EH (cell line): ENCODE measurements around the gene GPC4.
"Not testable (repeated sequence)": the region's sequence is repeated elsewhere in the genome, so short reads cannot be mapped to it uniquely, and the experiment has no call there.

ENCODE experiments used
- DNase-seq: peaks from one replicate; pipeline ENCODE4 v3.0.0-alpha.2; 2015; ENCODE audit warnings: low read depth

Gene GPC4

DNA sequence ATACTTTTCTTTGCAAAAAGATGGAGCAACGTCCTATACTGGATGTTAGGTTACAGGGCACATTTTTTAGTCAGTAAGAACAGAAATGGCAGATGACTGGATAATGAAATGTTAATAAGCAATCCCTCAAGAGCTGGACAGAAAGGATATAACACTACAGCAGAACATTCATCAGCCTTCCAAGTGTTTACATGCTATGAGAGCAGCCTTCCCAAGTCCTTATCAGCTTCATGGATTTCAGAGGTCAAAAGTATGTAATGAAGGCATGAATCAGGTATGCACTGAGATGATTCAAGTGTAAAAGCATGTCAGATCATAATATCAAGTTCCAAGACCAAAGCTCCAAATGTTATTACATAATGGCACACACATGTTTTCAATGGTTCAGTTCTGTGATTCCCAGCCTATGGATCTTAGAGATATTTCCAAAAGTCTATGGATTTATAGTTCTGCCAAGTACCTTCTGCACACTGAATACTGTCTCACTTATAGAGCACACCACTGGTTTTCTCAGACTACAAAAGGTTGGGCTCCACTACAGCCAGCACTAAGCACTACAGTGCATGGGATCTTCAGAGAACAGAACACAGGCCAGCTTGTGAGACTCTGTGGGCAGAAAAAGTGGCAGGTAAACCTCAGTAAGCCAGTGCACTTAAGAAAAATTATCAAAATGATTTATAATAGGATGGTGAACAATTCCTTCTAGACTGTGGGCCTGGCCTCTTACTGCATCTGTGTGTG lies 49.2 kb downstream of the GPC4 start:
- no peak for DNase-seq

DNA sequence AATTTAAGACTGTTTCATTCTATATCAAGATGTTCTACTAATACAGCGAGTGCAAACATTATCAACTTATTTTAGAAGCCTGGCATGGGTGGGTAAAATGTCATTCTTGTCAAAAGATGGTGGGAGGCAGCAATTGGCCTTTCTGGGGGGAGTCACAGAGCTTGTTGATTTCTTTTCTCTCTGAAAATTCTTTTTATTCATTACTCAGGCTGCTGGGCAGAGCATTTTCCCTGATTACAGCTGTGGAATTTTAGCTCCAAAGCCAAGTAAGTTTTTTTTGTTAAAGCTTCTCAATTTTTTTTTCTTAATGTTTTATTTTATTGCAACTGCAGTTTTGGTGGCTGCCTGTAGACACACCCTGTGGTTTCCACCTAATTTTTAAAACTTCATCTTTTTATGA lies 50.4 kb downstream of the GPC4 start:
- no peak for DNase-seq

DNA sequence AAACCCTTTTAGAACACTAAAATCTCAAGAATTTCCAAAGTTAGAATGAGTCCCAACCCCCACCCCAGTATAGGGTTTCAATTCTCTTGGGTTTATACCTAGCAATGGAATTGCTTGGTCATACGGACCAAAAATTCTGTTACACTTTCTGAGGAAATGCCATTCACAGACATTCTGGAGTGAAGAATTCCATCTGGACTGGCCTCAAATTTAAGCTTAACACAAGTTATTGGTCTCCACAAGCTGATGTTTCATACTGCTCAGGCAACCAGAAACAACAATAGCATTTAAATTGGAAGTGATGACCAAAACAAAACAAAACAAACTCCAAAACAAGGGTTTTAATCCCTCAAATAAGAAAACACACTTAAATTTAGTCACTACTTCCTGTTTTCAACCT lies 51.1 kb downstream of the GPC4 start:
- DNase-seq: no peak

DNA sequence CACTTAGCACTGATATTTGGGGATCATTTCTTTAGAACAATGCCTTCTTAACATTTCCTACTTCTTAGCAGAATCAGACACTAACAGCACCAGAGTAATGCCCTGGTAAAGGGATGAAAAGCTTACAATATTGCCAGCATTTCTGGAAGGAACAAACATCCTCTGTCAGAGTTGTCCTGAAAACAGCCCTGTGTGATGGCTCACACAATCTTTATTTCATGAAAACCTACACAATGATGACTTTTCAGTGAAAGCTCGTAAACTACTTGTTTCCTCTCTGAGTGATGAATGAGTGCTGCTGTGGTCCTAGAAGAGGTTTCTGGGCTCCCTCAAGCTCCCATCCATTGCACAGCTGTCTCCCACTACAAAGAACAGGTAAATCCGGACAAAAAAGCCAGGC lies 52.8 kb downstream of the GPC4 start:
- DNase-seq: no peak

DNA sequence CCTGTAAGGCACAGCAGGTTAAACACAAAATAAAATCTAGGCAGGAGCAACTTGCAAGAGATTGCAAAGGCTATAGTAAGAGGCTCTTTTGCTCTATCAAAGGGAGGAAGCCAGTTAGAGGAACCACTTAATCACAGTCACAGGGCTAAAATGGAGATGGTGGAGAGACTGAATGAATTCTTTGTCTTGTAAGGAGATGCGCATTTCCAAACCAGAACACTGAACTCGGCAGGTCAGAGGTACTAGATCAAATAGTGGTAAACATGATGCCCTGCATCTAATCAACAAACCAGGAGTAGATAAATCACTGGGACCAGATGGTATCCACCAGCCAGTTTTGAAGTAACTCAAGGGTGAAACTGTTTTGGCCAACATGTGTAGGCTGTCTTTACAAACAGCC lies 55.8 kb downstream of the GPC4 start:
- no peak for DNase-seq

DNA sequence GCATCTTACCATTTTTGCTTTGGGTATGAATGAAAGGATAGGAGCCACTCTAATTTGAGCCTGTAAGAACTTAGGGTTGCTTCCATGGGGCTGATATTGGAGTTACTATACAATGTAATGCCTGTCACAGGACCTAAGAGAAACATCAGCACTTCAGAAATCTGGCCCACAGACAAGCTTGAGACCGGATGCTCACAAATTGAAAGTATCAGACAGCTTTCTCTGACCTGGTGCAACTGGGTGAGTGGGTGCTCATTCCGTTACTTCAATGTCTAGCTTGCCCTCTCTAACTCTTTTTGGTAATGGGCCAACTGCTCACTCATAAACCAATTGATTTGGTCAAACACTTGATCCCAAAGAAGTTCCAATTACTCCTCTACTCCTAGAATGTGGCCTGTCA lies 62.1 kb downstream of the GPC4 start:
- no peak for DNase-seq

DNA sequence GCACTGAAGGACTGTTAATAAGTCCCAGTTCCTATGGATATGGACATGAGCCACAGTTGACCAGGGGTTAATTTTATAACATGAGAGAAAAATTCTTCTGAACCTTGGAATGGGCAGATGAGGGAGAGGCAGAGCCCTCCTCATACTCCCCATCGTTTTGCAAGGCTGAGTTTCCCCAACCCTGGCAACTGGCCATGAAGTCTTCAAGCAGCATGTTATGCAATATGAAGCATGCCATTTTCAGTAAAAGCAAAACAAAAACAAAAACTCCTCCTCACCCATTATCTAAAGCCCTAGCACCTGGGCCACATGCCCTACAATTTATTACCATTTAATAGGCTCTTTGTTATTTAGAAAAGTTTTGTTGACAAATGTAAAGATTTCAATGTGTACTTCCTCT lies 64.5 kb downstream of the GPC4 start:
- no peak for DNase-seq

DNA sequence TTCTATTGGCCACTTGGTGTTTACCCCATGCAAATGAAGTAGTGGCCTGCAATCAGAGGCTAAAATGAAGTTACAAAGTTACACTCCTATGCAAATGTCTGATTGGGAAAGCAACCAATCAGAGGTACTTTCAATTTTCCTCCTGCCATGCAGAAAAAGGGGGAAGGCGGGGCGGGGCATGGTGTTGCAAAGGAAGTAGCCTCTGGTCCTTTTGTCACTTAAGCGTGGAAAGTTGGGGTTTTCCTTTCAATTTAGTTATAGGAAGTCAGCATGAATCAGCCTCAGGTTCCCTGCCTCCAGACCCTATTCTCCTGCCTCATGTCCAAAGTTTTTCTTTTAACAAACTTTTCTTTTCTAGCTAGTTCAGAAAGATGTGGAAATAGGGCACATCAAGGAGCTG lies 69.3 kb downstream of the GPC4 start:
- no peak for DNase-seq

DNA sequence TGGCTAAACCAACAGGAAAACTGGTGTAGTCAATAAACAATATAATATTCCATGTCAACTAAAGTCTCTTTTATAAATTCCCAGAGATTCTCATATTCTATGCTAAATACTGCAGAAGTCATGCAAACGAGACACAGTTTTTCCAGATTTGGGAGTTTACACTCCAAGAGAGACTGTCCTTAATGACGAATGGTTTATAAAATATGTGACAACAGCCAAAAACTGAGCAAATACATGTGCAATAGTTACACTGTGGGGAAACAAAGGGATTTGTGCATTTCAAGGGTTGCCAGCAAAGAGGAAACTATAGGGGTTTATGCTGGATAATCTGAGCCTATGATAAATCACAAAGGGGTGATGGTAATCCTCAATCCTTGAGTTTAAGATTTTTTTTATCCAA lies 75.7 kb downstream of the GPC4 start:
- DNase-seq: no peak

DNA sequence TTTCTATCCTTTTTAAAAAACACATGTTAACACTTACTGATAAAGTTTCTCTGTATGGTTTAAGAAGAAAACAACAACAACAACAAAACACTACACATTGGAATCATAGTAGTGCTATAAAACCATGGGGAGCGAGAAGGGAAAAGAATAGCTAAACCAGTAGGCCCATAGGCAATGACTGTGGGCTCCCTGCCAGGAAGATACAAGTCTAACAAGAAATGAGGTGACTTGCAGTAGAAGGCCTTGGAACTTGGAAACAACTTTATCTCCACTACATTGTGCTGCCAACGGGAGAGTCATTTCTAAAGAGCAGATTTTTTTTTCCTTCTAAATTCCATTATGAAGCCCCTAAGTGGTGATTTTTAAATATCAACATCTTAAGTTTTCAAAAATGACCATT lies 78.0 kb downstream of the GPC4 start:
- DNase-seq: no peak

DNA sequence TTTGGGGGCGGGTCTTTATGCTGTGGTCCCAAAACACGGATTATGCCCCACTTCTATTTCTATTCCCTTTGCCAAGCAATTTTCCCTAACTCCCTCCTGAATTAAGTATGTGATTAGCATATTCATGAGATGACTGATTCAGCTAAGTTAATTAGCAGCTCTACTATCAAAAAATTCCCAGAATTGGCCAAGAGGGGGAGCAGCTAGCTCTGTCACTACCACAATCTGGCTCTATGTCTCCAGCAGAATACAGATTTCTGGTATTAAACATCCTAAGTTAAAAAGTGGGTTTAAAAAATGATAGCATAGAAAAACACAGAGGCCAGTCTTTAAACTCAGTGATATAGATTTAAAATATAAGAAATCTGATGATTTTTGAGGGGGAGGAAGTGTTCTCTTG lies 80.3 kb downstream of the GPC4 start:
- peak; percentile 14 for DNase-seq

DNA sequence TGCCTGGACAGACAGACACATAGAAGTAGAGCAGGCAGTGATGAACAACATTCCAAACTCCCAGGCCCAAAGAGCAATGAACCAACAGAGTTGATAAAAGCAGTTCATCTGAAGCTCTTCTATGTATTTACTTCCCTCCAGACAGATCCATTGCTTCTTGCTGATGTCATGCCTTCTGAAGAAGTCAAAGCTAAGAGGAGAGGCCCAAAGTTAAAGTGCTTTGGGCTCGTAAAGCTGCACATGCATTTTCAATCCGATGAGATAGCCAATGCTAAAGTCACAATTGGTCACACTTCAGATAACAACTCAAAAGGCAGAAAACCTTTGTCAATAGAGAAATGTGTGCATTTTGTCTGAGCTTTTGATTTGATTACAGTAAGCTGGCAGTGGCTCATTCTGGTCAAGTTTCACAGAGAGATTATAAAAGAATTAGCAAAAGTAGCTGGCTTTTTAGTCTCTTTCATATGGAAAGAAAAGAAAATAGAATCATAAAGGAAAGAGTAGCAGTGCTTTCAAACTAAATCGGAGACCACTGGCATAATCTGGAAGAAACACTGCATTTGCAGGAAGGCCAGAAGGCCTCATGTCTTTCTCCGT lies 82.0 kb downstream of the GPC4 start:
- DNase-seq: no peak

DNA sequence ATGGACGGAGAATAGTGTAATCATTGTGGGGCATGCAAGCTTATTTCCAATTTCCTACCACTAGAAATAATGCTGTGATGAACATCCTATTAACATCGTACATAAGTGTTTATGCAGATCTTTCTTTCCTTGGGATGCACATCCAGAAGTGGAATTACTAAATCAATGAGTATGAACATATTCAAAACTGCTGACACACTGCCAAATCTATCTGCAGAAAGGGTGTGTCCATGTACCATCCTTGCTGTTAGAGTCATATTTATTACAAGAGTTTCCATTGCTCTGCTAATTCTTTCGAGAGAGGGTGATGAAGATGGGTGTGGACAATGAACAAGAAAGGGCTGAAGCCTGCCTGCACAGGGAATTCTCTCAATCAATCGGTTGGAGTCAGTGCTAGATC lies 82.6 kb downstream of the GPC4 start:
- DNase-seq: no peak

DNA sequence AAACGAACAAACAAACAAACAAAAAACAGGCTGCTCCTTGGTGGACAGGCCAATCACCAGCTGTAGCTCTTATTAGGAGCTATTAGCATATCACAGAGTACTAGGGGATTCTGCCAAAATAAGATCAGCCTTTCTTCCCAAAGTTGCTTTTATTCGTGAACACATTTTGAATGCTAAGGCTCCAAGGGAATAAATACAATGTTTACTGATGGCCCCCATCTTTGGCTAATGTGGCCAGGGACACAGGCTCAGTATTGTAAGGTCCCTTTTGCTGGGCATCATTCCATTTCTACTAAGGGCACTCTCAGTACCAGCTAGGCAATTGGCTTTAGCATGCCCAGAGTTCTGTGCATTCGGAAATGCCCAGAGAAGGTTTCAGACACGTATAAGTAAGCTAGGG lies 84.3 kb downstream of the GPC4 start:
- no peak for DNase-seq

DNA sequence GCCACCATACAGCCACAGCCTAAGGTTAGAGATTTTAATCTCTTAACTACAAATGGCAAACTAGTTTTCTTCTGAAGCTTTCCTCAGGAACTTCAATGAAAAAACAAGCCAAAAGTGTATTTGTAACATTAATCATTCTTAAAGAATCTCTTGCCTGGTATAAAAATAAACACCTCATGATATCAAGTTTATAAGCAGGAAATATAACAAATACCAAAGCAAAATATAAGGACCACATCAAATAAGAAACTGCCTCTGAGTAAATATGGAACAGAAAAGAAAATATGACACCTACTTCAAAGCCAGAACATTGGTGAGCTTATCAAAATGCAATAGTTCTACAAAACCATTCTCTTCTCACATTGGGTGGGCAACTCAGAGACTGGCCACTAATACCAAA lies 89.9 kb downstream of the GPC4 start:
- DNase-seq: no peak

DNA sequence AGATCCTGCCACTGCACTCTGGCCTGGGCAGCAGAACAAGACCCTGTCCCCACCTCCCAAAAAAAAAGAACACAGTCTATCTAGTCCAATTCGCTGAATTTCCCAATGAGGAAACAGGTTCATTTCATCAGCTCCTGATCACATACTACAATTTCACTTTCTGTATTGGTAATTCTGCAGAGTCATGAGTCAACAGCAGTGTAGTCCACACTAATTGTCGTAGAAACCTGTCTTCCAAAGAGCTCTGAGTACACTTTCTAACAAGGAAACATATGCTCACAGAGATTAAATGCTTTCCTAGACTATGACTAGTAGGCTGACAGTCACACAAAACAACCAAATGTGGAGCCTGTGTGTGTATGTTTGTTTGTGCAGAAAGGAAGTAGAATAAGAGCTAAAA lies 91.9 kb downstream of the GPC4 start:
- DNase-seq: no peak

DNA sequence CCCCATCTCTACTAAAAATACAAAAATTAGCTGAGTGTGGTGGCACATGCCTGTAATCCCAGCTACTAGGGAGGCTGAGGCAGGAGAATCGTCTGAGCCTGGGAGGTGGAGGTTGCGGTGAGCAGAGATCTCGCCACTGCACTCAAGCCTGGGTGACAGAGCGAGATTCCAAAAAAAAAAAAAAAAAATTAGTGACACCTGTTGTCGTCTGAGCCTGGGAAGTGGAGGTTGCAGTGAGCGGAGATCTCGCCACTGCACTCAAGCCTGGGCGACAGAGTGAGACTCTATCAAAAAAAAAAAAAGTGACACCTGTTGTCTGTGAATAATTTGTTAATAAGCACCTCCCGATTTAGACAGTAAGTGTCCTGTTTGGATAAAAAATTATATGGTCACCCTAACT lies 93.0 kb downstream of the GPC4 start:
- not testable (repeated sequence) for DNase-seq

DNA sequence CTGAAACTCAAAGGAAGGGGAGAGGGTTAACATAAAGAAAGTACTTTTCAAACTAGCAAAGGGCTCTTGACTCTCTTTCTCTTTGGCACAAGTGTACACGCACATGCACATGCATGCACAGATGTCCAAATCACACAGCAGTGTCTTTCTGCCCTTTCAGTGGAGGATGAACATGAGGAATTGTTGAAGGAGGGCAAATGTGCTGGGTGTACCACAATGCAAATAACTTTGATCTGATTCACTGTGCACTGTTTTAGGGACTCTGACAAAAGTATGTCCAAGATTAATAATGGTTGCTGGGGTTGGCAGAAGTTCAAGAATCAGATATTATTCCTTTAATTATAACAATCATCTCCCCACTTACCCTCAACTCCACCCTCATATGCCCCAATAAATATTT lies 93.8 kb downstream of the GPC4 start:
- DNase-seq: no peak

DNA sequence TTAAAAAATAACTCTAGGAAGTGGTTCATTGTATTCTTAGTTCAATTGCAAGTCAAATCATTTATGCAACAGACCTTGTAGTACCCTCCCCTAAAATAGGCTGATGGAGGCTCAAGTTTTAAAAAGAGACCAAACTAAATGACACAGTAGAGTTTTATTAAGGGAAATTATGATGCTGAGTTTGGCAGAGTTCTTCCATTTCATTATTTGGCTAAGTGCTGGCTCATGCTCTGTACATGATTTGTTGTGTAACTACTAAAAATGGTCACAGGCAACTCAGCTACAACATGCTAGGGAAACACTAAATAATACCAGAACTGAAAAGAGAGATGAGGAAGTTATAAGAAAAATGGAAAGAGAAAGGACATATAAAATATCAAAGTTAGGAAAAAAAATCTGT lies 101.0 kb downstream of the GPC4 start:
- no peak for DNase-seq

DNA sequence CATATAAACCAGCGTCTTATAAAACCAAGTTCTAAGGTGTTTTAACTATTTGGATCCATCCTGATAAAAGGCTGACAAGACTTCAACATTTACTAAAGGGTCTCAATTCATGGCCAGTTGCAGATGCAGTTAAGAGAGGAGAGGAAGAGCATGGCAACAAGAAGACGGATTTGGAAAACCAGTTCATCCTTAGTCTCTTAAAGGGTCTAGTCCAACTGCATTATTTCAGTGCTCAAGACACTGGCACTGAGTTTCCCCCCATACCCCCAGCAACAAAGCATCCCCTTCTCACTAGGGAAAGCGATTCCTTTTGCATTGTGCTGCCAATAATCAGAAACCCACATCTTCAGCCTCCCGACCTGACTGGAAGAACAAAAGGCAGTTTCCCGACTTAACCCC lies 106.8 kb downstream of the GPC4 start:
- DNase-seq: no peak

DNA sequence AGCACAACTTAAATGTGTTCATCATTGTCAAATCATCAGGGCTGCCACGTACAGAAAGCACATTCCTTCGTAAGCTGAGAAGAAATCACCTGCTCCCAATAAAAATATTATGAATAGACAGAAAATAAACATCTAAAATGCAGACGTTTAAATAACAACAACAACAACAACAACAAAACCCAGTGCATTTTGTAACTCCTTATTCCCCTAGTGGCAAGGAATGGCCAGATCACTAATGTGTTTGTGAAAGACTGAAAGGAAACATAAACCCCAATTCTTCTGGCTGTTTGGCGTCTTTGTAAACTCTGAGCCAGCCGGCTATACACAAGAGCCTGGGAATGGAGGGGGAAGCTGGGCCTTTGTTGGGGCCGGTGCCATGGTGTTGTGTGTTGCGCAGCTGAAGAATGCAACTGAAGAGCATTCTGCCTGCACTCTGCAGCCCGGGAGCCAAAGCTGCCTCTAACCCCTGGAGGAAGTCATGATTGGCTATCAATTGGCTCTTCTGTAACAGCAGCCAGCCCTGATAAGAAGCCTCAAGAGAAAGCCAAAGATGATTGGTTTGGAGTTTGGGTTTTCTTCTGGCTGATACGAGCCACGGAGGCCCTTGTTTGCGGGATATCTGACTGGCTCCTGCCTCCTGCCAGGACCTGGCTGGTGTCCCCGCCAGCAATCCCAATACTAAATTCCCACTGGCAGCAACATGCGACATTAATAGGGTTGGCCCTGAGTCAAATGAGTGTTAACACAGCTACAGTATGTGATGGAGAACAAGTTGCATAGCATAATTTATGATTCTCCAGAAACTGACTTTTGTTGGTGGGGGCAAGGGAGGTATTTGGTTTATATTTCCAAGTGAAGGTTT lies 107.4 kb downstream of the GPC4 start:
- no peak for DNase-seq

DNA sequence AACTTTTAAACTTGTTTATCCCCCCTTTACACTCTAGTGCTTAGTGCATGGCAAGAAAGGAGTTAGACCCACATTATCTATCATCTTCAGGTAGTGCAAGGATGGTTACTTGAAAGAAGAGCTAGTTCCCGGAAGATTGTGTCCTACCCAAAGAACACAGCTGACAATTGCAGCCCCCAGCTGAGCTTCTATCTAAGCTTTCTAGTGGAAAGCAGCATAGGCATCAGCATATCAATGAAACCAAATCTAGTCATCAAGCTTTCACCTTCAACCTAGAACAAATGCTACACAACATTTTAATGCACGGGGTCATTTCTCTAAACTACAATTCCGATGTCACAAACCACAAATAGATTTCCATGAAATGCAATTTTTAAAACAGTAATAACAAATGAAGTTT lies 108.2 kb downstream of the GPC4 start:
- DNase-seq: no peak

DNA sequence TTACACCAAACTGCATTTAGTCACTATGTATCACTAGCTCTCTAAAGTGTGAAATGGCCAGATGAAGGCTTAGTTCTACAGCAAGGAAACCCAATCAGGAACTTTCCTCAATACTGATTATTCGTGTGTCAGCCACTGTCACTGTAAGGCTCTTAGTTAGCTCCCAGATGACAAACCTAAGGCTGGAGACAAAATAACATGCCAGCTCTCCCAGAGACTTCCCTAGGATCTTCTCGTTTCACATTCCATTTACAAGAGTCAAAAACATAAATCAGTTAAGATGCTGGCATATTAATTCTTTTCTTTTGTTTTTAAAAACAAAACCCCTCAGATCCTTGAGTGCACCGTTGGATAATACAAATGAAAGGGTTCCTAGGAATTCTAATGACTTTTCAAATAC lies 109.0 kb downstream of the GPC4 start:
- DNase-seq: no peak
